Prostate gland (tissue), 2 donors: ENCODE results near the gene DOCK11. TPM values are rescaled to one million over a fixed set of nuclear protein-coding genes. Genes with fewer than 3 reads are reported as not detected.
"Not testable (repeated sequence)": the region's sequence is repeated elsewhere in the genome, so short reads cannot be mapped to it uniquely, and the experiment has no call there.

Source experiments
- DNase-seq: peaks from one replicate; pipeline ENCODE4 v3.0.0-alpha.2; 2019; ENCODE audit warnings: low spot score
- H3K27ac ChIP-seq, 2 donors: fragments of 200-600 bp; sonication (generic); 2 replicates each; pipeline ENCODE4 v1.5.1; 2017 to 2019
- H3K27me3 ChIP-seq: fragments of 200-600 bp; sonication (generic); replicated peaks from 2 replicates; pipeline ENCODE4 v1.5.1; 2019; ENCODE audit not compliant: insufficient read depth
- H3K36me3 ChIP-seq, 2 donors: fragments of 200-600 bp; sonication (generic); 1 replicate in 1 of 2; 2 replicates in 1 of 2; pipeline versions ENCODE4 v1.5.1 to v1.8.1; 2017 to 2019
- H3K4me1 ChIP-seq: fragments of 200-600 bp; sonication (generic); replicated peaks from 2 replicates; pipeline ENCODE4 v1.5.1; 2019
- H3K4me3 ChIP-seq, 2 donors: fragments of 200-600 bp; sonication (generic); 2 replicates each; pipeline ENCODE4 v1.5.1; 2017 to 2019
- H3K9me3 ChIP-seq: fragments of 200-600 bp; sonication (generic); 2 replicates; pipeline ENCODE4 v1.5.1; 2017
- POLR2A ChIP-seq: fragments of 450-650 bp; IDR thresholded peaks from one replicate; pipeline ENCODE4 v1.6.1; 2016; ENCODE audit warnings: antibody characterized with exemption, mild to moderate bottlenecking
- POLR2AphosphoS5 ChIP-seq: sonication (generic); formaldehyde crosslinking; IDR thresholded peaks from one replicate; pipeline ENCODE4 v1.6.1; 2017; ENCODE audit warnings: antibody characterized with exemption
- WGBS: methylation state at CpG from one replicate; pipeline ENCODE4 v1.1.5; 2018; 5-methylcytosine and 5-hydroxymethylcytosine counted together
- intact Hi-C: fragments of 100-400 bp; cut with DNase I; formaldehyde crosslinking; loops from one replicate; pipeline ENCODE4 v1.14.2; 2022
- total RNA-seq, 2 donors: library from RNA; depleted of rRNA; stranded (reverse); fragments of >200 nt; gene quantifications; one replicate each; pipeline ENCODE4 v1.1.0, GENCODE V29; 2016
- TF ChIP-seq, protein P1 (sequence below), 4 experiments: fragments of 200-600 bp in 2 of 4; fragments of 450-650 bp in 2 of 4; sonication (generic) in 2 of 4; IDR thresholded peaks; 1 replicate in 3 of 4; 2 replicates in 1 of 4; pipeline ENCODE4 v1.5.1; 2016 to 2019; ENCODE audit warnings: antibody characterized with exemption in 4 of 4, mild to moderate bottlenecking in 2 of 4, moderate library complexity in 2 of 4

The DOCK11 gene
- total RNA-seq, 2 donors from 2014 or later: 2.6 to 4.7 TPM

DNA sequence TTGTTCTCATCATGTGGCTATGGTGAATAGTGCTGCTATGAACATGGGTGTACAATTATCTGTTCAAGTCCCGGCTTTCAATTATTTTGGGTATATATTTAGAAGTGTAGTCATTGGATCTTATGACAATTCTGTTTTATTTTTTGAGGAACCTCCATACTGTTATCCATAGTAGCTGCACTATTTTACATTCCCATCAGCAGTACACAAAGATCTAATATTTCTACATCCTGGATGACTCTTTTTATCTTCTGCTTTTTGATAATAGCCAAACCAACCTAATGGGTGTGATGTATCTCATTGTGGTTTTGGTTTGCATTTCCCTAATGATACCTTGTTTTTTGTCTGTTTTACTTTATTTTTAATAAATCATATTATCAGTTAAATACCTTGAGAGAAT, 218.9 kb downstream of the DOCK11 start:
- TF ChIP-seq POLR2A (no peak), POLR2AphosphoS5 (no peak)
- TF ChIP-seq, protein P1, sequence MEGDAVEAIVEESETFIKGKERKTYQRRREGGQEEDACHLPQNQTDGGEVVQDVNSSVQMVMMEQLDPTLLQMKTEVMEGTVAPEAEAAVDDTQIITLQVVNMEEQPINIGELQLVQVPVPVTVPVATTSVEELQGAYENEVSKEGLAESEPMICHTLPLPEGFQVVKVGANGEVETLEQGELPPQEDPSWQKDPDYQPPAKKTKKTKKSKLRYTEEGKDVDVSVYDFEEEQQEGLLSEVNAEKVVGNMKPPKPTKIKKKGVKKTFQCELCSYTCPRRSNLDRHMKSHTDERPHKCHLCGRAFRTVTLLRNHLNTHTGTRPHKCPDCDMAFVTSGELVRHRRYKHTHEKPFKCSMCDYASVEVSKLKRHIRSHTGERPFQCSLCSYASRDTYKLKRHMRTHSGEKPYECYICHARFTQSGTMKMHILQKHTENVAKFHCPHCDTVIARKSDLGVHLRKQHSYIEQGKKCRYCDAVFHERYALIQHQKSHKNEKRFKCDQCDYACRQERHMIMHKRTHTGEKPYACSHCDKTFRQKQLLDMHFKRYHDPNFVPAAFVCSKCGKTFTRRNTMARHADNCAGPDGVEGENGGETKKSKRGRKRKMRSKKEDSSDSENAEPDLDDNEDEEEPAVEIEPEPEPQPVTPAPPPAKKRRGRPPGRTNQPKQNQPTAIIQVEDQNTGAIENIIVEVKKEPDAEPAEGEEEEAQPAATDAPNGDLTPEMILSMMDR (IDR thresholded peaks at IDR 0.05): no peak
- no peak overlapping the region for H3K4me3 ChIP-seq
- H3K9me3 ChIP-seq: no peaks in the 10 kb centered on the region
- WGBS: 93% methylated on average over 1 of the region's 1 CpG
- intact Hi-C loops: no loop called here
- no peaks in the 10 kb centered on the region for H3K27me3 ChIP-seq
- no peak for DNase-seq
- no peaks in the 10 kb centered on the region for H3K4me1 ChIP-seq
- no peak overlapping the region for H3K27ac ChIP-seq
- H3K36me3 ChIP-seq: no peaks in the 10 kb centered on the region

DNA sequence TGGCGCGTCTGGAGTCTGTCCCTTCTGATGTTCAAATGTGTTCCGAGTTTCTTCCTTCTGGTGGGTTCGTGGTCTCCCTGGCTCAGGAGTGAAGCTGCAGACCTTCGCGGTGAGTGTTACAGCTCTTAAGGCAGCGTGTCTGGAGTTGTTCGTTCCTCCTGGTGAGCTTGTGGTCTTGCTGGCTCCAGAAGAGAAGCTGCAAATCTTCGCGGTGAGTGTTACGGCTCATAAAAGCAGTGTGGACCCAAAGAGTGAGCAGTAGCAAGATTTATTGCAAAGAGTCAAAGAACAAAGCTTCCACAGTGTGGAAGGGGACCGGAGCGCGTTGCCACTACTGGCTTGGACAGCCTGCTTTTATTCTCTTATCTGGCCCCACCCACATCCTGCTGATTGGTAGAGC, 220.3 kb downstream of the DOCK11 start:
- WGBS: 75% methylated on average over 9 of the region's 14 CpGs
- H3K27me3 ChIP-seq, DNase-seq, H3K27ac ChIP-seq, H3K36me3 ChIP-seq, H3K4me1 ChIP-seq, H3K4me3 ChIP-seq, H3K9me3 ChIP-seq, intact Hi-C loops: not testable (repeated sequence)

DNA sequence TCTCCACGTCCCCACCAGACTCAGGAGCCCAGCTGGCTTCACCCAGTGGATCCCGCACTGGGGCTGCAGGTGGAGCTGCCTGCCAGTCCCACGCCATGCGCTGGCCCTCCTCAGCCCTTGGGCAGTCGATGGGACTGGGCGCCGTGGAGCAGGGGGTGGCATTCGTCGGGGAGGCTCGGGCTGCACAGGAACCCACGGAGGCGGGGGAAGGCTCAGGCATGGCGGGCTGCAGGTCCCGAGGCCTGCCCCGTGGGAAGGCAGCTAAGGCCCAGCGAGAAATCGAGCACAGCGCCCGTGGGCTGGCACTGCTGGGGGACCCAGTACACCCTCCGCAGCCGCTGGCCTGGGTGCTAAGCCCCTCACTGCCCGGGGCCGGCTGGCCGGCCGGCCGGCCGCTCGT, 221.2 kb downstream of the DOCK11 start:
- DNase-seq, H3K4me3 ChIP-seq, H3K4me1 ChIP-seq, H3K27ac ChIP-seq, H3K9me3 ChIP-seq, H3K27me3 ChIP-seq, H3K36me3 ChIP-seq, intact Hi-C loops: not testable (repeated sequence)
- 96% methylated on average over 19 of the region's 28 CpGs for WGBS

DNA sequence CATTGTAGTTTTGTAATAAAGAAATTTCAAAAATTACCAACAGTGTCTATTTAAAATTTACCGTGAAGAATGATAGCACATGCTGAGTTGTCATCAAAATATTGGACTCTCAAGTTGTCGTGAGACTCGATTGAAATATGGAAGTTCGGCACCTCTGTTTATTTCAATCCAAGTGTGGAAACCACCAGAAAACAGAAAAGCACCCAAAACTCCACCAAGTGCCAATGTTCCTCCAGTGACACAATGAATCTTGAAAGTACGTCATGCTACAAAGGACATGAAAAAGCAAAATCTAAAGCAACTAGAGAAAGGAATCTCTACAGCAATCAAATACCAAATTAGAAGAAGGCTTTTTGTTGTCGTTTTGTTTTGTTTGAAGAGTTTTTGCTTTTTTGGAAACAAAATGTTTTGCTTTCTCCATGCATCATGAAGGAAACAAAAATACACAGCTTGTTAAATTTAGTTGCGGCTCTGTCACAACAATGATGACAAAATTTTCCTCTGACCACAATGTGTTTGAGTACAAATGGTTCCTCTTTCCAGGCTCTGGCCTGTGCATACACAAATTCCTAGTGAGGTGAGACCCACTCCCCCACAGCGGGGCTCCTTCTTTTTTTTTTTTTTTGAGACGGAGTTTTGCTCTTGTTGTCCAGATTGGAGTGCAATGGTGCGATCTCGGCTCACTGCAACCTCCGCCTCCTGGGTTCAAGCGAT, 222.2 kb downstream of the DOCK11 start:
- H3K4me1 ChIP-seq: no peaks in the 10 kb centered on the region
- intact Hi-C loops: no loop called here
- no peak overlapping the region for H3K4me3 ChIP-seq
- WGBS: 91% methylated on average over 12 of the region's 13 CpGs
- H3K9me3 ChIP-seq: no peaks in the 10 kb centered on the region
- DNase-seq: no peak
- no peak overlapping the region for H3K27ac ChIP-seq
- H3K27me3 ChIP-seq: no peaks in the 10 kb centered on the region
- H3K36me3 ChIP-seq: no peaks in the 10 kb centered on the region
- TF ChIP-seq POLR2AphosphoS5: no peak
- TF ChIP-seq, protein P1 (IDR thresholded peaks at IDR 0.05): no peak

DNA sequence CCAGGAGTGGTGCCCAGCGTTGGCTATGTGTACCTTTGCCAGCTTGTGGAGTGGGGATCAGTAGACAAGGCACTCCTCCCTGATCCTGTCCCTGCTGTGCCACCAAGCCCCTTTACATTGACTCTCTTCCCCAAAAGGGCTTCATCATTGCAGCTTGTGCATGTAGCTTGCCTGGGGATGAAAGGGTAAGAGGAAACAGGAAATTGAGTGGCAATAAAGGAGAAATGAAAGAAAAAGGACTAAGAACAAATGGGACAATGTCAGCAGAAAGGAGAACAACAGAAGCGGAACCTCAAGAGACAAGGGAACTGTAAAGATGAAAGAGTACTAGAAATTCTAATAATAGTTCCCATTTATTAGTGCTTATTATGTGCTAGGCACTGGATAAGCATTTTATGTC, 223.1 kb downstream of the DOCK11 start:
- intact Hi-C loops: no loop called here
- no peak for DNase-seq
- WGBS: 93% methylated on average over 2 of the region's 2 CpGs
- Histone ChIP-seq H3K27me3 (no peaks in the 10 kb centered on the region), H3K4me3 (no peak overlapping the region), H3K9me3 (no peaks in the 10 kb centered on the region), H3K36me3 (no peaks in the 10 kb centered on the region), H3K27ac (no peak overlapping the region), H3K4me1 (no peaks in the 10 kb centered on the region)
- TF ChIP-seq, protein P1 (IDR thresholded peaks at IDR 0.05): no peak
- no peak for TF ChIP-seq POLR2AphosphoS5
- TF ChIP-seq POLR2A: no peak

DNA sequence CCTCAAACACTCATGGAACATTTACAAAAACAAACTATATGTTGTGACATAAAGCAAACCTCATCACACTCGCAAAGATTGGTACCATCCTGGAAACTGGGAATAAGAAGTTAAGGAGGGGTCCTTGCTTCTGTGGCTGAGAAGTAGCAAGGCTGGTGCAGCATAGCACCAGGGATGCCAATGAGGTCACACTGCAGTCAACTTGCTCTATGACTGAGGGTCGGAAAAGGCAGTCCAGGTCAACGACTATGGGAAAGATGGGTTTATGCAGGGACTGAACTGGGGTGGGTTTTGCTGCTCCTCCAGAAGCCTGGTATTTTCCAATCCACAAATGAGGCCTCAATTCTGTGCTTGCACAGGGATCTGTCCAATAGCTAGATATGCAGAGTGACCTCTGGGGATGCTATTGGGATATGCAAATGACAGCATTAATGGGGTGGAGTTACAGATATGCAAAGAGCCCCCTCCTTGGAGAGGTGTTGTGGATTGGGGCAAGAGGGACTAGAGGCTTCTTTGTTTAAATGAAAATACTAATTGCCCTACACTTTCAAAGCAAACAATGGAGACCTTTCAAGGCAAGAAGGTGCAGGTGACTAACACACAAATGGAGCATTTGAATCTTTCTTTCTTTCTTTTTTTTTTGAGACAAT, 224.6 kb downstream of the DOCK11 start:
- Histone ChIP-seq H3K36me3 (no peaks in the 10 kb centered on the region), H3K27ac (no peak overlapping the region), H3K4me3 (no peak overlapping the region), H3K27me3 (no peaks in the 10 kb centered on the region), H3K4me1 (no peaks in the 10 kb centered on the region), H3K9me3 (no peaks in the 10 kb centered on the region)
- intact Hi-C loops: no loop called here
- 90% methylated on average over 2 of the region's 3 CpGs for WGBS
- no peak for DNase-seq
- TF ChIP-seq POLR2AphosphoS5 (no peak), POLR2A (no peak)
- TF ChIP-seq, protein P1 (IDR thresholded peaks at IDR 0.05): no peak
